T-helper 22 cell (primary cell): Measurements from ENCODE around the gene ALG12.

ENCODE experiments used
- DNase-seq: peaks from one replicate; pipeline ENCODE4 v3.0.0-alpha.2; 2020; ENCODE audit warnings: low read depth

ALG12 gene

DNA sequence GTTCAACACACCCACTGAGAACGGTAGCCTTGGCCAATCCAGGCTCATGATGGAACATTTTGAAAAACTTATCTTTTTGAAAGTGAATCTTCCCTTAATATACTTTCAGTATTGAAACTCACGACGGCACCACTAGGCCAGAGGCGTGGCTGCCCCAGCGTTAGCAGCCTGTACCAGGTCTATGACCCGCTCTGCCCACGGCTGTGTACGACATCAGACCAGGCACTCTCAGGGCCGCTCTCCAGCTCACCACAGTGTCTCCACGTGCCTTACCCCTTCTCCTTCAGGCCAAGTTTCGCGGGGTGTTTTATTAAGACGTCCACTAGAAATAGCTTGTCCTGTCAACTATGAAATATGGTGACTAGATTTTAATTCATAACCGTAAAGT is 31.2 kb downstream of the ALG12 start:
- DNase-seq: no peak

DNA sequence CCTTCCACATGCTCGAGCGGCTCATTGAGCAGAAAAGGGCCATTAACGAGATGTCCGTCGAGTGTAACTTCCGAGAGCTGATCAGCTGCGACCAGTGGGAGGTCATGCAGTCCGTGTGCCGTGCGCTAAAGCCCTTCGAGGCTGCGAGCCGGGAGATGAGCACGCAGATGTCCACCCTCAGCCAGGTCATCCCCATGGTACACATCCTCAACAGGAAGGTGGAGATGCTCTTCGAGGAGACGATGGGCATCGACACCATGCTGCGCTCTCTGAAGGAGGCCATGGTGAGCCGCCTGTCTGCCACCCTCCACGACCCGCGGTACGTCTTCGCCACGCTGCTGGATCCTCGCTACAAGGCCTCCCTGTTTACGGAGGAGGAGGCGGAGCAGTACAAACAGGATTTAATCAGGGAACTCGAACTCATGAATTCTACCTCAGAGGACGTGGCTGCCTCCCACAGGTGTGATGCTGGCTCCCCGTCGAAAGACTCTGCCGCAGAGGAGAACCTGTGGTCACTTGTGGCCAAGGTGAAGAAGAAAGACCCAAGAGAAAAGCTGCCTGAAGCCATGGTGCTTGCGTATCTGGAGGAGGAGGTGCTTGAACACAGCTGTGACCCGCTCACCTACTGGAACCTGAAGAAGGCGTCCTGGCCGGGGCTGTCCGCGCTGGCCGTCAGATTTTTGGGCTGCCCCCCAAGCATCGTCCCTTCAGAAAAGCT is 31.7 kb downstream of the ALG12 start:
- no peak for DNase-seq

DNA sequence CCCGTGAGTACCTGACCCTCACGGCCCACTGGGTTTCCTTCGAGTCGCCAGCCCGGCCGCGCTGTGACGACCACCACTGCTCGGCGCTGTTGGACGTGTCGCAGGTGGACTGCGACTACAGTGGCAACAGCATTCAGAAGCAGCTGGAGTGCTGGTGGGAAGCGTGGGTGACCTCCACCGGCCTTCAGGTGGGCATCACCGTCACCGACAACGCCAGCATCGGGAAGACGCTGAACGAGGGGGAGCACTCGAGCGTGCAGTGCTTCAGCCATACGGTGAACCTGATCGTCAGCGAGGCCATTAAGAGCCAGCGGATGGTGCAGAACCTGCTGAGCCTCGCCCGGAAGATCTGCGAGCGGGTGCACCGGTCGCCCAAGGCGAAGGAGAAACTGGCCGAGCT is 32.4 kb downstream of the ALG12 start:
- DNase-seq: no peak

DNA sequence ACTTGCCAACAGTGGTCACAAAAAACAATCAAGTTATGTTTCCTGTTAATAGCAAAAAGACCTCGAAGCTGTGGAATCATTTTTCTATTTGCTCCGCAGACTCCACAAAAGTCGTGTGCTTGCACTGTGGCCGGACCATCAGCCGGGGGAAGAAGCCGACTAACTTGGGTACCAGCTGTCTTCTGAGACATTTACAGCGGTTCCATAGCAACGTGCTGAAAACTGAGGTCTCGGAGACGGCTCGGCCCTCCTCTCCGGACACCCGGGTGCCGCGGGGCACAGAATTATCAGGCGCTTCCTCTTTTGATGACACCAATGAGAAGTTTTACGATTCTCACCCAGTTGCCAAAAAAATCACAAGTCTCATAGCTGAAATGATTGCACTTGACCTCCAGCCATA is 33.0 kb downstream of the ALG12 start:
- DNase-seq: no peak

- no peak for DNase-seq
Measured at GRCh38 chr22:49884503-49885260, 33.6 kb downstream of the ALG12 start.

DNA sequence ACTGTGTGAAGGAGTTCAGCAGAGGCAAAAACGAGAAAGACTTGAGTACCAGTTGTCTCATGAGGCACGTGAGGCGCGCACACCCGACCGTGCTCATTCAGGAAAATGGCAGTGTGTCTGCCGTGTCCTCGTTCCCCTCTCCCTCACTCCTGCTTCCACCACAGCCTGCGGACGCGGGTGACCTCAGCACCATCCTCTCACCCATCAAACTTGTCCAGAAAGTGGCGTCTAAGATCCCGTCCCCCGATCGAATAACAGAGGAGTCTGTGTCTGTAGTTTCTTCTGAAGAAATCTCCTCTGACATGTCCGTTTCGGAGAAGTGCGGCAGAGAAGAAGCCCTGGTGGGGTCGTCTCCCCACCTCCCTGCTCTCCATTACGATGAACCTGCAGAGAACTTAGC is 34.2 kb downstream of the ALG12 start:
- no peak for DNase-seq

GRCh38 chr22:49883294-49883640 is 35.0 kb downstream of the ALG12 start:
- DNase-seq: no peak

DNA sequence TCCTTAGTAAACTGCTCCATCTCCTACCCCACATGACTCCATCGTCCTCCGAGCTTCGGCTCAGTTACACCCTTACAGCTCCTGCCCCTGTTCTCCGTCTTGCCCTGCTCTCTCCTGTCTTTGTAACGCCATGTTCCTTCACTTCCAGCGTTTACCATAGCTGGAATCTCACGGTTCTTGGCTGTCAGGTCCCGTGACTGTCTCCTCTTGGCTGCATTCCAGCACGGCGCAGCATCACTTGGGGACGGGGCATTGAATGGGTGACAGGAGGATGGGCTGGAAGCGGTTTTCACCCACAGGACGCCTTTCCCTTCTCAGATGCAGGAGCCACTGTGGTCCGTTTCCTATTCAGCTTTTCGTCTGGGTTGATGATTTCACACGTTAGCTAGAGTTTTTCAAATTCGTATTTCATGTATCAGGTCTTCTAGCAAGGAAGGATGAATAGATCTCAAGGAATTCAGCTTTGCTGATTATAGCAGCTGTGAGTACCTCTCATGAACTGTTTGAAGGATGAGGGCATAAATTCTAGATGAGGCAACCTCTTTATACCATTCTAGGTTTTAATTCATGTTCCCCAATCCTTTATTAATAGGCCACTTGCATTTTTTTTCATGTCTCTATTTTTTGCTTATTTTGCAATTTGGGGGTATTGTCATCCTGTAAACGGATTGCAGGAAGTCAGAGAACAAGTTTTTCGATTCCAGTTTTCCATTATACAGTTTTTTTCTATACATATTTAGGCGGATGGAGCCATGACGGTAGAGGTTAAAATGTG is 35.5 kb downstream of the ALG12 start:
- DNase-seq: no peak

GRCh38 chr22:49881856-49882255 is 36.4 kb downstream of the ALG12 start:
- DNase-seq: no peak

DNA sequence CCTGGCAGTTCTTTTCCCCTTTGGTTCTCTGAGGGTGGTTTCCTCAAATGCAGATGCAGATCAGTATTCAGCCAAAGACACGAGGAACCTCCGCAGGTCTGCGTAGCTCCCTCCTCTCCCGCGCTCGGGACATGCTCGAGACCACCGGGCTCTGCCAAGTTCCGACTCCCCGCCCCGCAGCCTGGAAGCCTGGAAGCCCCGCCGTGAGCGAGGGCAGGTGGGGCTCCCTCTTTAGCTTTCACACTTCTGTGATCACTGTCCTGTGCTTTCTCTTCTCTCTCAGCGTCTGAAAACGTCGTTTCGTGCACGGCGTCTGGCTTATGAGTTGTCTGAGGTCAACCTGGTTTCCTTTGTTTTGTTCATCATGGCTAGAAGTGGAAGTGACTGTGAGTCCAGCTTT is 38.0 kb downstream of the ALG12 start:
- DNase-seq: no peak

DNA sequence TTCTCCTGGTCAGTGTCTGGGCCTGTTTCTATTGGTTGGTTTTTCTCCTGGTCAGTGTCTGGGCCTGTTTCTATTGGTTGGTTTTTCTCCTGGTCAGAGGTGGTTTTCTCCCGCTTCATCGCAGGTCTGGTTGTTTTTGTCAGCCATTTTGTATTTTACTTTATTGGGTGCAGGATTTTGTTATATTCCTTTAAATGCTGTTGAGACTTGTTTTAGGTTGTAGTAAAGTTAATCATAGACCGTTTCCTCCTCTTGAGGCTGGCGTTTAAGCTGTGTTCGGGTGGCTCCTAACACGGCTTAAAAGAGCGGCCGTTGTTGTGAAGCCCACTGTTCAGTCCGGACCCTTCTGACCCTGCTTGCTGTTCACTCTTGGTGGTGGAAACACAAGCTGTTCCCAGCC is 38.4 kb downstream of the ALG12 start:
- DNase-seq: no peak

DNA sequence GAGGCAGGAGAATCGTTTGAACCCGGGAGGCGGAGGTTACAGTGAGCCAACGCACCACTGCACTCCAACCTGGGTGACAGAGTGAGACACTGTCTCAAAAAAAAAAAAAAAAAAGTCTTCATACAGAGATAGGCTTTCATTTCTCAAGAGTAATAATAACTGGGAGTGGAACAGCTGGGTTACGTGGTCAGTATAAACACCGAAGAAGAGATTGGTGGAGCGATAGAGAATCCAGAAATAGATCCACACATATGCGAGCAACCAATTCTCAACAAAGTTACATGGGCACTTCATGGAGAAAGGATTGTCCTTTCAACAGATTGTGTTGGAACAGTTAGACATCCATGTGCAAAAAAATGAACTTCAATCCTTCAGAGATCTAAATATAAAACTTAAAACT is 40.0 kb downstream of the ALG12 start:
- DNase-seq: no peak

- no peak for DNase-seq
Measured at GRCh38 chr22:49877642-49878041, 40.6 kb downstream of the ALG12 start.

GRCh38 chr22:49873228-49873940 is 44.9 kb downstream of the ALG12 start:
- DNase-seq: no peak

DNA sequence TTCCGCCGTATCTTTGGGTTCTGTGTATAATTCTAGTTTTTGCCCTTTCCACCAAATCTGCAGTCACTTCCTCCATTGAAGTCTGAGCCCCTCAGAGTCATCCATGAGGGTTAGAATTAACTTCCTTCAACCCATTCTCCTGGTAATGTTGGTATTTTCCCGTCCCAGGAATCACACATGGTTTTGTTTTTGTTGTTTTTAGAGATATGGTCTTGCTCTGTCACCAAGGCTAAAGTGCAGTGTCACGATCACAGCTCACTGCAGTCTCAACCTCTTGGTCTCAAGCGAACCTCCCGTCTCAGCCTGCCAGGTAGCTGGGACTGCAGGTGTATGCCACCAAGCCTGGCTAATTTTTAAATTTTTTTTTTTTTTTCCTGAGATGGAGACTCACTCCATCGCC is 45.9 kb downstream of the ALG12 start:
- no peak for DNase-seq

- no peak for DNase-seq
Measured at GRCh38 chr22:49871482-49871881, 46.8 kb downstream of the ALG12 start.

GRCh38 chr22:49869845-49870712 is 48.2 kb downstream of the ALG12 start:
- DNase-seq: peak; percentile 49

GRCh38 chr22:49869086-49869830 is 49.0 kb downstream of the ALG12 start:
- DNase-seq: no peak

DNA sequence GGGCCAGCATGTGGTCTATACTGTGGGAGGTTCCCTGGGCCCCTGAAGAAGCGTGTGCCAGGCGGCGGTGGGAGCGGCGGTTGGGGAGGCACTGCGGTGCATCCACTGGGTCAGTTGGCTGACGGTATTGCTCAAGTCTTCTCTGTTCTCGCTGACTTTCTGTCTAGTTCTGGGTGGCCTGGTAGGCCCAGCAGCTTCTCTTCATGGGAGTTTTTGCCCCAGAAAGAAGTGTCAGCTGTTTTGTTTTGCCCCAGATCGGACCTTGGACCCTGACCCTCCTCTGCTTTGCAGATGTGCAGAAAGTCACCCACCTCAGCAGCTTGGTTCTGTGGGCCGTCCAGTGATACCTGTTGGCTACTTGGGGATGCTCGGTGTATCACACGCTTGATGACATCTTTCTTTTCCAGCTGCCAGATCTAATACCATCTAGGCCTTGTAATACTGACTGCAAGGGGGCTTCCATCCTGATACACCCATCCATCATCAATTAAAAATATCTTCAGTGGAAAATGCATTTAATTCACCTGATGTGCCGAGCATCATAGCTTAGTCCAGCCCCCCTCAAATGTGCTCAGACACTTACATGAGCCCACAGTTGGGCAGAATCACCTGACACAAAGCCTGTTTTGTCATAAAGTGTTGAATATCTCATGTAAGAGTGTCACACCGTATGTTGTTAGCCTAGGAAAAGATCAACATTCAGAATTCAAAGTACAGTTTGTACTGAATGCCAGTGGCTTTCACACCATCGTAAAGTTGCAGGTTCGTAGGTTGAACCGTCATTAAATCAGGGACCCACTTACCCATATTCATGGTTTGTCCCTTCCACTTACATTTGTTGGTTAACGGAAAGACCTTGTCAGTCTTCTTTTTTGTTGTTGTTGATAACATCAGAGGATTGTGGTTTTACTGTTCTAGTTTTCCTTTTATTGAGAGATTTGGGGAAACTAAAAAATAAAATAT is 50.7 kb downstream of the ALG12 start:
- DNase-seq: no peak

- no peak for DNase-seq
Measured at GRCh38 chr22:49866646-49867045, 51.6 kb downstream of the ALG12 start.
